ENCODE measurements around the gene SPATA16.

DNA sequence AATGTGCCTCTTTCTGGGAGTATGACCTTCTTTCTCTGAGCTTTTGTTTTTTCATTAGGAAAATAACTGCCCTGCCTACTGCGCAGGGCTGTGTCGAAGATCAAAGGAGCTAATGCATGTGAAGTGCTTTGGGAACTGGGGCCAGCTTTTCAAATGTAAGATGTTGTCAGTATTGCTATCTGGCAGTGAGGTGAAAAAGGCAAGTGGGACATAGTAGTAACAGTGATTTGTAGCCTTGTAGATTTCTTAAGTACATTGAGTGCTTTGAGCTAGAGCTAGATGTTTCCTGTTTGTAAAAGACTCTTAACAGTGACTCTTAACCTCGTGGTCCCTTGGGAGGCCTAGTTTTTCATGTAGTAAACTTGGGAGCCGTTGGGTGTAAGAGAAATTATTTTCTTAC is 264.0 kb downstream of the SPATA16 start:
- TF ChIP-seq, protein P1, sequence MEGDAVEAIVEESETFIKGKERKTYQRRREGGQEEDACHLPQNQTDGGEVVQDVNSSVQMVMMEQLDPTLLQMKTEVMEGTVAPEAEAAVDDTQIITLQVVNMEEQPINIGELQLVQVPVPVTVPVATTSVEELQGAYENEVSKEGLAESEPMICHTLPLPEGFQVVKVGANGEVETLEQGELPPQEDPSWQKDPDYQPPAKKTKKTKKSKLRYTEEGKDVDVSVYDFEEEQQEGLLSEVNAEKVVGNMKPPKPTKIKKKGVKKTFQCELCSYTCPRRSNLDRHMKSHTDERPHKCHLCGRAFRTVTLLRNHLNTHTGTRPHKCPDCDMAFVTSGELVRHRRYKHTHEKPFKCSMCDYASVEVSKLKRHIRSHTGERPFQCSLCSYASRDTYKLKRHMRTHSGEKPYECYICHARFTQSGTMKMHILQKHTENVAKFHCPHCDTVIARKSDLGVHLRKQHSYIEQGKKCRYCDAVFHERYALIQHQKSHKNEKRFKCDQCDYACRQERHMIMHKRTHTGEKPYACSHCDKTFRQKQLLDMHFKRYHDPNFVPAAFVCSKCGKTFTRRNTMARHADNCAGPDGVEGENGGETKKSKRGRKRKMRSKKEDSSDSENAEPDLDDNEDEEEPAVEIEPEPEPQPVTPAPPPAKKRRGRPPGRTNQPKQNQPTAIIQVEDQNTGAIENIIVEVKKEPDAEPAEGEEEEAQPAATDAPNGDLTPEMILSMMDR (IDR thresholded peaks at IDR 0.05): no peak
- TF ChIP-seq POLR2A (IDR thresholded peaks at IDR 0.05): no peak

Measured in suprapubic skin (tissue), 3 donors.